ENCODE results near the gene CLCA1.

GRCh38 chr1:86429835-86430234 is 38.9 kb upstream of the CLCA1 start:
- TF ChIP-seq POLR2A (IDR thresholded peaks at IDR 0.05) = no peak
- TF ChIP-seq, protein P1, sequence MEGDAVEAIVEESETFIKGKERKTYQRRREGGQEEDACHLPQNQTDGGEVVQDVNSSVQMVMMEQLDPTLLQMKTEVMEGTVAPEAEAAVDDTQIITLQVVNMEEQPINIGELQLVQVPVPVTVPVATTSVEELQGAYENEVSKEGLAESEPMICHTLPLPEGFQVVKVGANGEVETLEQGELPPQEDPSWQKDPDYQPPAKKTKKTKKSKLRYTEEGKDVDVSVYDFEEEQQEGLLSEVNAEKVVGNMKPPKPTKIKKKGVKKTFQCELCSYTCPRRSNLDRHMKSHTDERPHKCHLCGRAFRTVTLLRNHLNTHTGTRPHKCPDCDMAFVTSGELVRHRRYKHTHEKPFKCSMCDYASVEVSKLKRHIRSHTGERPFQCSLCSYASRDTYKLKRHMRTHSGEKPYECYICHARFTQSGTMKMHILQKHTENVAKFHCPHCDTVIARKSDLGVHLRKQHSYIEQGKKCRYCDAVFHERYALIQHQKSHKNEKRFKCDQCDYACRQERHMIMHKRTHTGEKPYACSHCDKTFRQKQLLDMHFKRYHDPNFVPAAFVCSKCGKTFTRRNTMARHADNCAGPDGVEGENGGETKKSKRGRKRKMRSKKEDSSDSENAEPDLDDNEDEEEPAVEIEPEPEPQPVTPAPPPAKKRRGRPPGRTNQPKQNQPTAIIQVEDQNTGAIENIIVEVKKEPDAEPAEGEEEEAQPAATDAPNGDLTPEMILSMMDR (IDR thresholded peaks at IDR 0.05) = no peak
